ENCODE results near the gene NISCH.

NISCH gene

DNA sequence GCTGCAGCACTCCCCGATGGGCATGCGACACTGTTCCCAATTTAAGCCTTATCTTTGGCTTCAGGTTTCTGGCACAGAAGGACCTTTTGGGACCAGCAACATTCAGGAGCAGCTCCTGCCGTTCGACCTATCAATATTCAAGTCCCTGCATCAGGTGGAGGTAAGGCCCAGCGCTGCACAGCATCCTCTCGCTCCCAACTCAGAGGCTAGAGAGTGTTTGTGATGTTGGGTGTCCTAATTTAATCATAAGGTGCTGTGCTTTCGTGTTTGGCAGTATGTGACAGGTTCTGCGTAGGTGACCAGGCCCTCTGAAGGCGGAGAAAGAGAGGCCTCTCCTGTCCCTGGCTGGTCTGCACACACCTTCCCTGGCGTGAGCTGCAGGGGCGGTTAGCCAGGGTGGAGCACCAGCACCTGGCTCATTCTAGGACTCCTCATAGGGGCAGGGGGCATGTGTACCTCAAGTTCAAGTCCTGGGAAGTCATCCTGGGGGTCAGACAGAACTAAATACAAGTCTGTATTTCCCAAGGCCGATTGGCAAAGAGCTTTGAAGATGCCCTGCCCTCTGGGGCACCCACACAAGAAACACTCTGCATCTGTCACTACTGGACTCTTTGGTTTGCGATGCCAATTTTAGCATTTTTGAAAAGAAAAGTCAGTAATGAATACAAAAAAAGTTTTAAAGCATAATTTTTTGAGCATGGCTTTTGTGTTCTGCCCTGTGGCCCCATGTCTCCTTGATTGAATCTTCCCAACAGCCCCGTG lies 17.0 kb downstream of the NISCH start:
- DNase-seq, result no peak

GRCh38 chr3:52473026-52473425 lies 17.6 kb downstream of the NISCH start:
- DNase-seq, result no peak

DNA sequence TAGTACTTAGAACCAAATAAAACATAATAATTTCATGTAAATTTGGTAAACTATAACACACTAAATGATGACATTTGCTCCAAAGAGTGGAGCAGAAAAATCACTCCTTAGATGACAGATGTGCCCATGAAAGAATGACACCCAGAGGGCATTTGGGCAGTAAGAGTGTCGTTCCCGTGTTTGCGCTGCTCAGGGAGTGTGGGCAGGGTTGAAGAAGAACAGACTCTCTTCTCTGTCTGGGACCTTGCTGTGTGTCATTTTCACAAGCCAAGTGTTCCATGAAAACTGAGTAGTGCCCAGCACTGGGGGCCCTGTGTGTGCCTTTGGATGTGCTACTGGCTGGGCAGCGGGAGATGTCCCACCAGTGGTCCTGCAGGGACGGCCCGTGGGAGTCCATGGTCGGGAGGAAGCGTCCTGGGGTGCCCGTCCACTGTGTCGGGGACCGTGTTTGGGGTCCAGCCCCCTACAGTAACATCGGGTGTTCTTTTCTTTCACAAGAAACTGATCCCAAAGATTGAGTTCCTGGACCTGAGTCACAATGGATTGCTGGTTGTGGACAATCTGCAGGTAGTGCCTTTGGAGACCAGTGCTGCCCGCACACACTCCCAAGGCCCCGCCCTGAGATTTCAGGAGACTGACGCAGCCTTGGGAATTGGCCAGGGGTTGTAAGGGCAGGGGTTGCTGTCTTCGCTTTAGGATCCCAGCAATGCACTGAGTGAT lies 21.8 kb downstream of the NISCH start:
- no peak for DNase-seq

DNA sequence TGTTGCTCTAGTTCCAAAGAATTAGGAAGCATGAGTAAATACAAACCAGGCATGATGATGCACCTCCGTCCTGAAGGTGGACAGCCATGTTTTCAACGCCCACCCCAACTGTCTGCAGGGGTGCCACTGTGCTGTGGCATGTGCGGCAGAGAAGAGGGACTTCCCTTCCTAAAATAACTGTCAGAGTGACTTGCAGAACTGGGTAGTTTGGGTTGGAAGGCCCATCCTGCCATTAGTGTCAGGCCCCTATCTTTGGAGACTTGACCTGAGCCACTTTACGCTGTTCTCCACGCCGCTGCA lies 22.3 kb downstream of the NISCH start:
- DNase-seq, result no peak

DNA sequence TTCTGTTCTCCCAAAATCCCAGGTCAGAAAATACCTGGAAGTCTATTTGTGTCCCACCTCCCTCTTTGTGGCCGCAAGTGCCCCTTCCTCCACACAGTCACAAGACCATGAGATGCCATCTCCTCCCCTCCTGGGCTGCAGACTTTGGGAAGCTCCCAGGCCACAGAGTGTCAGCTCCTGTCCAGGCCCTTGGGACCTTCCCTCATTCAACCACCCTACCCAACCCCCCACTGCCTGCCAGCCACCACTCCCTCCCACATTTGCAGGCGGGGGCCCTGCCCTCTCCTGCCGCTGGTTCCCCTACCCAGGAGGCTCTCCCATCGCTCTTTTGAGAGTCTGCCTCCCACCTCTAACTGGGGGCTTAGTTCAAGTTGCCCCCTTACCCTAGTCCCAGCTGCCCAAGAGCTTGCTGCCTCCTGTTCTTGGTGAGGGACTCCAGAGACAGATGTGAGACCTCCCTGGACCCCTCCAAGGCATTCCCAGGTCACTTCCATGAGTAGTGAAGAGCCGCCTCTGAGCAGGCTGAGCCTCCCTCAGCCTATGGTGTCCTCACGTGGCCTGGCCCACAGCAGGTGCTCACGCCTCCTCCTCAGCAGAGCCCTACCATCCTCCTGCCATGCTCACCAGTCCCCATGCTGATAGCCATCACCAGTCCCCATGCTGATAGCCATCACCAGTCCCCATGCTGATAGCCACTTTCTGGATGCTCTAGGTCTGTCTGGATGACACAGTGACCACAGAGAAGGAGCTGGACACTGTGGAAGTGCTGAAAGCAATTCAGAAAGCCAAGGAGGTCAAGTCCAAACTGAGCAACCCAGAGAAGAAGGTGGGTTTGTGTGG lies 23.9 kb downstream of the NISCH start:
- DNase-seq, result no peak

GRCh38 chr3:52479877-52480575 lies 24.6 kb downstream of the NISCH start:
- no peak for DNase-seq

- no peak for DNase-seq
These were observed 25.6 kb downstream of the NISCH start for GRCh38 chr3:52480768-52481715.

GRCh38 chr3:52481819-52482521 lies 26.6 kb downstream of the NISCH start:
- no peak for DNase-seq

GRCh38 chr3:52483081-52483480 lies 27.7 kb downstream of the NISCH start:
- no peak for DNase-seq

- DNase-seq, result no peak
These were observed 28.4 kb downstream of the NISCH start for GRCh38 chr3:52483577-52484381.

DNA sequence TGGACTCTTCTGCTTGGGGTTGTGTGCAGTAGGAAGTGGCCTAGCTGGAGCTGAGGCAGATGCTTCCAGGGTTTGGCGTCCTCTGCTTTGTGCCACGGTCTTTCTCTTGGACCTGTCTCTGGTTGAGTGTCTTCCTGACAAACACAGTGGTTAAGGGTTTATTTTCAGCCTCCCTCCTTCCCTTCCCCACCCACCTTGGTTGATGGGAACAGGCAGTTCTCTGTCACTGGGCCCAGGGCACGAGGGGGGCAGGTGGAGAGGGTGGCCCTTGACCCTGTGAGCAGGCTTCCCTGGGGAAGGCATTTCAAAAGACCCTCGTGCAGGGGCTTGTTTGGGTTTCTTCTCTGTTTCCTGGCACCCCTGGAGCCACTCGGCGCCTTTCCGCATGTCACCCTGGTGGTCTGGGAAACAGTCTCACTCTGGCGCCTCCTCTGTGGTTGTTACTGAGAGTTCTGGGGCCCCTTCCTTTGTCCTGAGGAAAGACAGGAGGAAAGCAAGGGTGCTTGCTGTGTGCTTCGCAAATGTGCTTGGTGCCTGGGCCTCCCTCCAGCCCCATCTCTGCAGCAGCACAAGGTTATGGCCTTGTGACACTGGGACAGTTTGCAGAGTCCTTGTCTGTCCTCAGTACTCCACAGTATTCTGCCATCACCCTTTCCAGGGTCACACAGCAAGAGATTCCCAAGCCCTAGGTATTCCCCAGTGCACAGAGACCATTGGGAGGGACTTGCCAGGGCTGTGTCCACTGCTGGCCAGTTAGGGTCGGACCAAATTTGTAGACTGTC lies 29.5 kb downstream of the NISCH start:
- no peak for DNase-seq

DNA sequence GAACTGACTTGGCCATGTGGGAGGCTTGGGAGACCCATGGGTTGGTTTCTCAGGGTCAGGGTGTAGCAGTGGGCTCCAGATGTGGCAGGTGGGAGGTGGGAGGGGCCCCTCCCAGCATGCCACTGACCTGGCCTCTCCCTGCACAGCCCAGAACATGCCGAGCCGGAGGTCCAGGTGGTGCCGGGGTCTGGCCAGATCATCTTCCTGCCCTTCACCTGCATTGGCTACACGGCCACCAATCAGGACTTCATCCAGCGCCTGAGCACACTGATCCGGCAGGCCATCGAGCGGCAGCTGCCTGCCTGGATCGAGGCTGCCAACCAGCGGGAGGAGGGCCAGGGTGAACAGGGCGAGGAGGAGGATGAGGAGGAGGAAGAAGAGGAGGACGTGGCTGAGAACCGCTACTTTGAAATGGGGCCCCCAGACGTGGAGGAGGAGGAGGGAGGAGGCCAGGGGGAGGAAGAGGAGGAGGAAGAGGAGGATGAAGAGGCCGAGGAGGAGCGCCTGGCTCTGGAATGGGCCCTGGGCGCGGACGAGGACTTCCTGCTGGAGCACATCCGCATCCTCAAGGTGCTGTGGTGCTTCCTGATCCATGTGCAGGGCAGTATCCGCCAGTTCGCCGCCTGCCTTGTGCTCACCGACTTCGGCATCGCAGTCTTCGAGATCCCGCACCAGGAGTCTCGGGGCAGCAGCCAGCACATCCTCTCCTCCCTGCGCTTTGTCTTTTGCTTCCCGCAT lies 31.8 kb downstream of the NISCH start:
- no peak for DNase-seq

DNA sequence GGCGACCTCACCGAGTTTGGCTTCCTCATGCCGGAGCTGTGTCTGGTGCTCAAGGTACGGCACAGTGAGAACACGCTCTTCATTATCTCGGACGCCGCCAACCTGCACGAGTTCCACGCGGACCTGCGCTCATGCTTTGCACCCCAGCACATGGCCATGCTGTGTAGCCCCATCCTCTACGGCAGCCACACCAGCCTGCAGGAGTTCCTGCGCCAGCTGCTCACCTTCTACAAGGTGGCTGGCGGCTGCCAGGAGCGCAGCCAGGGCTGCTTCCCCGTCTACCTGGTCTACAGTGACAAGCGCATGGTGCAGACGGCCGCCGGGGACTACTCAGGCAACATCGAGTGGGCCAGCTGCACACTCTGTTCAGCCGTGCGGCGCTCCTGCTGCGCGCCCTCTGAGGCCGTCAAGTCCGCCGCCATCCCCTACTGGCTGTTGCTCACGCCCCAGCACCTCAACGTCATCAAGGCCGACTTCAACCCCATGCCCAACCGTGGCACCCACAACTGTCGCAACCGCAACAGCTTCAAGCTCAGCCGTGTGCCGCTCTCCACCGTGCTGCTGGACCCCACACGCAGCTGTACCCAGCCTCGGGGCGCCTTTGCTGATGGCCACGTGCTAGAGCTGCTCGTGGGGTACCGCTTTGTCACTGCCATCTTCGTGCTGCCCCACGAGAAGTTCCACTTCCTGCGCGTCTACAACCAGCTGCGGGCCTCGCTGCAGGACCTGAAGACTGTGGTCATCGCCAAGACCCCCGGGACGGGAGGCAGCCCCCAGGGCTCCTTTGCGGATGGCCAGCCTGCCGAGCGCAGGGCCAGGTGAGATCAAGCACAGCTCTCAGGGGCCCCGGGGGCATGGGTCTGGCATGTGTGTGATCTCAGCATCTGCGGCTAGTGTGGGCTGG lies 32.6 kb downstream of the NISCH start:
- DNase-seq, result no peak

DNA sequence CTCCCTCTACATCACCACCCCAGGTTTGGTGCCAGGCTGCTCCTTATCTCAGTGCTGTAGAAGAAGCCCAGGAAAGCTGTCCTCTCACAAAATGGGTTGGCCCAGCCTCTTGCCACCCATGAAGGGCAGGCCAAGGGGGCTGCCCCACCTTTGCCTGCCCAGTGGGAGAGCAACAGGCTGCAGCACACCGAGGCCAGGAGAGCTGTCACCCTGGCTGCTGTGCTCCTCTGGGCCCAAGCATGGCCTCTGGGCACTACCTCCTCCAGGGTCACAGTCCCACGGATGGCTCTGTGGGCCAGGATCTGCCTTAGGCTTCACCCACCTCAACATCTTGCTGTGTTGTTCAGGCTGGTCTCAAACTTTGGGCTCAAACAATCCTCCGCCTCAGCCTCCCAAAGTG lies 33.3 kb downstream of the NISCH start:
- DNase-seq, result no peak

GRCh38 chr3:52489453-52489852 lies 34.0 kb downstream of the NISCH start:
- no peak for DNase-seq

GRCh38 chr3:52490035-52490938 lies 34.9 kb downstream of the NISCH start:
- no peak for DNase-seq
